Astrocyte (in vitro differentiated cells and primary cell): ENCODE data around the gene RPP30. TPM values are rescaled to one million over a fixed set of nuclear protein-coding genes. Genes with fewer than 3 reads are reported as not detected.

Experiments used
- DNase-seq: peaks from one replicate; pipeline ENCODE4 v3.0.0-alpha.2; 2010; ENCODE audit warnings: low read depth
- FAIRE-seq: peaks from 2 replicates; lab custom pipeline; 2011; peaks lifted over from hg19 to GRCh38; lab: Jason Lieb, UNC
- H2AFZ ChIP-seq: 2 replicates; pipeline ENCODE4 v1.6.0; 2012; ENCODE audit warnings: low read depth, low read length, inconsistent platforms
- H3K27ac ChIP-seq: 2 replicates; pipeline ENCODE4 v1.5.1; 2011; ENCODE audit warnings: low read depth, low read length, inconsistent platforms
- H3K27me3 ChIP-seq: 2 replicates; pipeline ENCODE4 v1.6.0; 2011; ENCODE audit warnings: low read length, inconsistent platforms; ENCODE audit not compliant: insufficient read depth
- H3K36me3 ChIP-seq: 2 replicates; pipeline ENCODE4 v1.5.1; 2011; ENCODE audit warnings: low read length, inconsistent platforms; ENCODE audit not compliant: insufficient read depth
- H3K4me1 ChIP-seq: 2 replicates; pipeline ENCODE4 v1.5.1; 2011; ENCODE audit warnings: low read length, inconsistent platforms; ENCODE audit not compliant: insufficient read depth
- H3K4me2 ChIP-seq: 2 replicates; pipeline ENCODE4 v1.6.0; 2012; ENCODE audit warnings: low read length, inconsistent platforms
- H3K4me3 ChIP-seq: 2 replicates; pipeline ENCODE4 v1.5.1; 2011; ENCODE audit warnings: low read depth, mild to moderate bottlenecking, low read length, inconsistent platforms; ENCODE audit not compliant: insufficient read depth
- H3K79me2 ChIP-seq: 2 replicates; pipeline ENCODE4 v1.6.0; 2012; ENCODE audit warnings: mild to moderate bottlenecking, low read length, inconsistent platforms; ENCODE audit not compliant: insufficient read depth
- H3K9ac ChIP-seq: 2 replicates; pipeline ENCODE4 v1.6.0; 2012; ENCODE audit warnings: mild to moderate bottlenecking, low read length, inconsistent platforms
- H3K9me3 ChIP-seq: 2 replicates; pipeline ENCODE4 v1.5.1; 2012; ENCODE audit warnings: low read depth, mild to moderate bottlenecking, low read length, inconsistent platforms; ENCODE audit not compliant: insufficient read depth
- H4K20me1 ChIP-seq: 2 replicates; pipeline ENCODE4 v1.6.0; 2012; ENCODE audit warnings: low read length, inconsistent platforms; ENCODE audit not compliant: insufficient read depth
- H3K27ac Mint-ChIP-seq: one replicate; pipeline ENCODE4 v1.8.0; 2021; ENCODE audit warnings: mild to moderate bottlenecking, mixed read lengths; ENCODE audit not compliant: unreplicated experiment
- H3K27me3 Mint-ChIP-seq: one replicate; pipeline ENCODE4 v1.8.0; 2021; ENCODE audit warnings: low read depth, mixed read lengths; ENCODE audit not compliant: unreplicated experiment
- H3K36me3 Mint-ChIP-seq: one replicate; pipeline ENCODE4 v1.8.0; 2021; ENCODE audit warnings: low read depth, mixed read lengths; ENCODE audit not compliant: unreplicated experiment
- H3K4me1 Mint-ChIP-seq: one replicate; pipeline ENCODE4 v1.8.0; 2021; ENCODE audit warnings: low read depth, mixed read lengths; ENCODE audit not compliant: unreplicated experiment
- H3K4me3 Mint-ChIP-seq: one replicate; pipeline ENCODE4 v1.8.0; 2021; ENCODE audit warnings: mild to moderate bottlenecking, moderate library complexity, mixed read lengths; ENCODE audit not compliant: unreplicated experiment
- H3K9me3 Mint-ChIP-seq: one replicate; pipeline ENCODE4 v1.8.0; 2021; ENCODE audit warnings: mild to moderate bottlenecking, mixed read lengths; ENCODE audit not compliant: unreplicated experiment
- CTCF ChIP-seq: IDR thresholded peaks from 2 replicates; pipeline ENCODE4 v1.5.1; 2011; ENCODE audit warnings: low read depth, mild to moderate bottlenecking, inconsistent platforms, low read length, moderate library complexity; ENCODE audit not compliant: insufficient read depth
- EZH2 ChIP-seq: IDR thresholded peaks from 2 replicates; pipeline ENCODE4 v1.6.1; 2012; ENCODE audit warnings: mild to moderate bottlenecking, low read length, inconsistent platforms; ENCODE audit not compliant: insufficient read depth
- total RNA-seq: library from RNA; stranded (reverse); gene quantifications from 2 replicates; pipeline ENCODE4 v1.2.1, GENCODE V29; 2021

RPP30 gene
- total RNA-seq, 1 donor from 2014 or later, result 32.0 TPM

- peaks cover 20% of the 10 kb centered on the region for H3K4me1 ChIP-seq
- no peaks in the 10 kb centered on the region for H3K36me3 ChIP-seq
- TF ChIP-seq CTCF, result peak; percentile 17
- no peak for TF ChIP-seq EZH2
- H3K4me2 ChIP-seq, result peak within 1 kb of the TSS; percentile 91
- FAIRE-seq (no peak), DNase-seq (no peak)
- Mint-ChIP-seq H3K27me3 (peaks cover 24% of the 10 kb centered on the region), H3K36me3 (no peaks in the 10 kb centered on the region), H3K27ac (peak within 1 kb of the TSS; percentile 87), H3K4me1 (peaks cover 12% of the 10 kb centered on the region), H3K4me3 (peak within 1 kb of the TSS; percentile 88), H3K9me3 (peaks cover 4% of the 10 kb centered on the region)
- H3K27me3 ChIP-seq, result no peaks in the 10 kb centered on the region
- H2AFZ ChIP-seq, result peak within 1 kb of the TSS; percentile 86
- no peaks in the 10 kb centered on the region for H3K9me3 ChIP-seq
- H3K4me3 ChIP-seq, result peak within 1 kb of the TSS; percentile 69
- H4K20me1 ChIP-seq, result no peaks in the 10 kb centered on the region
- H3K79me2 ChIP-seq, result peaks cover 2% of the 10 kb centered on the region
- peak within 1 kb of the TSS; percentile 77 for H3K9ac ChIP-seq
- H3K27ac ChIP-seq, result peak within 1 kb of the TSS; percentile 46
Observed at GRCh38 chr10:90857635-90858460, 13.9 kb upstream of the RPP30 start, which contains the start of gene HTR7. Gene HTR7, minus strand, starts transcription at chr10:90858039. Its CDS starts 368 bp downstream, at chr10:90857671.

GRCh38 chr10:90858461-90858968, 13.3 kb upstream of the RPP30 start:
- Histone ChIP-seq H2AFZ (peak overlapping the region; percentile 80), H3K4me2 (peak overlapping the region; percentile 91), H4K20me1 (no peaks in the 10 kb centered on the region), H3K9ac (peak overlapping the region; percentile 77), H3K27ac (peak overlapping the region; percentile 46), H3K36me3 (no peaks in the 10 kb centered on the region), H3K9me3 (no peaks in the 10 kb centered on the region), H3K4me3 (peak overlapping the region; percentile 69), H3K4me1 (peaks cover 20% of the 10 kb centered on the region), H3K79me2 (peaks cover 2% of the 10 kb centered on the region), H3K27me3 (no peaks in the 10 kb centered on the region)
- no peak for FAIRE-seq
- no peak for DNase-seq
- Mint-ChIP-seq H3K4me1 (peaks cover 12% of the 10 kb centered on the region), H3K9me3 (peaks cover 4% of the 10 kb centered on the region), H3K36me3 (no peaks in the 10 kb centered on the region), H3K27ac (peak overlapping the region; percentile 87), H3K4me3 (peak overlapping the region; percentile 84), H3K27me3 (peaks cover 24% of the 10 kb centered on the region)
- TF ChIP-seq EZH2, result no peak

GRCh38 chr10:90859321-90859751, 12.4 kb upstream of the RPP30 start:
- Mint-ChIP-seq H3K4me1 (peaks cover 12% of the 10 kb centered on the region), H3K36me3 (no peaks in the 10 kb centered on the region), H3K9me3 (peaks cover 4% of the 10 kb centered on the region), H3K27ac (peak overlapping the region; percentile 49), H3K27me3 (peaks cover 24% of the 10 kb centered on the region), H3K4me3 (no peak overlapping the region)
- Histone ChIP-seq H4K20me1 (no peaks in the 10 kb centered on the region), H3K9me3 (no peaks in the 10 kb centered on the region), H2AFZ (no peak overlapping the region), H3K27me3 (no peaks in the 10 kb centered on the region), H3K4me1 (peaks cover 20% of the 10 kb centered on the region), H3K4me2 (peak overlapping the region; percentile 91), H3K4me3 (no peak overlapping the region), H3K36me3 (no peaks in the 10 kb centered on the region), H3K79me2 (peaks cover 2% of the 10 kb centered on the region), H3K9ac (peak overlapping the region; percentile 77), H3K27ac (peak overlapping the region; percentile 46)
- TF ChIP-seq EZH2 (no peak), CTCF (no peak)
- DNase-seq (peak; percentile 84), FAIRE-seq (peak; percentile 75)
